HCT116 (cell line): Measurements from ENCODE around the gene ACSBG1.

Experiments
- CTCF ChIP-seq, 3 experiments: fragments of 200-600 bp in 1 of 3; sonication (generic) in 1 of 3; IDR thresholded peaks in 2 of 3; conservative IDR thresholded peaks in 1 of 3; 2 replicates each; pipeline ENCODE4 v1.5.1; 2012 to 2017; ENCODE audit warnings: low read depth in 2 of 3, low read length in 2 of 3, antibody characterized with exemption in 1 of 3, borderline replicate concordance in 1 of 3, control low read depth in 1 of 3, mild to moderate bottlenecking in 1 of 3, mixed read lengths in 1 of 3, mixed run types in 1 of 3, moderate library complexity in 1 of 3; ENCODE audit not compliant: insufficient read depth in 1 of 3
- EZH2 ChIP-seq: fragments of 200-600 bp; sonication (generic); IDR thresholded peaks from 2 replicates; pipeline ENCODE4 v1.6.1; 2017; ENCODE audit warnings: antibody characterized with exemption, mixed run types
- EZH2phosphoT487 ChIP-seq: fragments of 200-600 bp; IDR thresholded peaks from 2 replicates; pipeline ENCODE4 v1.6.1; 2018; ENCODE audit warnings: antibody characterized with exemption, borderline replicate concordance
- POLR2A ChIP-seq: IDR thresholded peaks from 2 replicates; pipeline ENCODE4 v1.7.0; 2011; ENCODE audit warnings: borderline replicate concordance; ENCODE audit not compliant: insufficient read depth, insufficient read length; ENCODE audit errors: extremely low read depth
- YY1 ChIP-seq: IDR thresholded peaks from 2 replicates; pipeline ENCODE4 v1.6.1; 2011; ENCODE audit warnings: low read length, low read depth, moderate library complexity, mild to moderate bottlenecking; ENCODE audit not compliant: insufficient replicate concordance; ENCODE audit errors: extremely low read depth
- ZNF274 ChIP-seq: fragments of 200-500 bp; sonication (Bioruptor generic); IDR thresholded peaks from 2 replicates; pipeline ENCODE4 v1.6.1; 2014; ENCODE audit warnings: mild to moderate bottlenecking, low read depth, low read length, inconsistent platforms

- TF ChIP-seq YY1 (no peak), CTCF (IDR thresholded peaks at IDR 0.05 in 2 of 3, conservative IDR thresholded peaks at IDR 0.05 in 1 of 3; ENCODE audit: borderline replicate concordance in 1 of 3, insufficient read depth in 1 of 3, low read depth in 2 of 3, low read length in 2 of 3) (no peak), ZNF274 (no peak), EZH2phosphoT487 (no peak), POLR2A (no peak), EZH2 (no peak)
These were observed 55.0 kb downstream of the ACSBG1 start for GRCh38 chr15:78179286-78179840.
